B cell (primary cell): Measurements from ENCODE around the gene IYD.

Source experiments
- CTCF ChIP-seq: fragments of 200-600 bp; IDR thresholded peaks from one replicate; pipeline ENCODE4 v1.8.0; 2022; ENCODE audit warnings: antibody characterized with exemption, mild to moderate bottlenecking
- EZH2 ChIP-seq: IDR thresholded peaks from 2 replicates; pipeline ENCODE4 v1.6.1; 2012; ENCODE audit warnings: borderline replicate concordance, low read depth, mild to moderate bottlenecking, moderate library complexity, low read length; ENCODE audit not compliant: insufficient read depth, poor library complexity, severe bottlenecking

DNA sequence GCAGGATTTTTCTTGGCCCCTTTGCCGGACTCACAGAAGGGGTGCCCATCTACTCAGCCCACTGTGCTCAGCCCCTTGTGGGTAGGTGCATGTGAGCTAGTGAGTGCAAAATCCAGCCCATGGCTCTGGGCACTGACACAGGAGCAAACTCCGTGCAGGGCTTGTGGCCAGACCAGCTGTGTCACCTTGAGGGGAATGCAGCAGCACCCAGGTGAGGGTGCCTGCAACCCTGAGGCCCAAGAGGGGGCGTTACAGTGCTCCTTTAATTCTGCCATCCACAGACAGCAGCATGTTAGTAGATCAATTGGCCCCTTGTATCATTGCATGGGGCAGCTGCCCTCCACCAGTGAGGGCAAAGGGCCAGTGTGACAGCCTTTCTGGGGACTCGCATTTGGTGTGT is 12.9 kb upstream of the IYD start:
- TF ChIP-seq CTCF, result no peak
- no peak for TF ChIP-seq EZH2
